Spleen (tissue), 11 donors: ENCODE measurements around the gene OR14C36. TPM values are rescaled to one million over a fixed set of nuclear protein-coding genes. Genes with fewer than 3 reads are reported as not detected.

Source experiments
- DNase-seq: peaks from one replicate; pipeline ENCODE4 v3.0.0-alpha.2; 2020
- H3K27ac ChIP-seq, 8 donors: fragments of 200-600 bp; sonication (generic) in 7 of 8; 1 replicate in 4 of 8; 2 replicates in 4 of 8; pipeline versions ENCODE4 v1.5.0 to v1.8.0; 2016 to 2021; ENCODE audit warnings: inconsistent platforms in 4 of 8, mild to moderate bottlenecking in 4 of 8, moderate library complexity in 1 of 8
- H3K27me3 ChIP-seq, 7 donors: fragments of 200-600 bp; sonication (generic) in 6 of 7; replicated peaks in 1 of 7; 1 replicate in 4 of 7; 2 replicates in 3 of 7; pipeline versions ENCODE4 v1.5.0 to v1.8.0; 2016 to 2021; ENCODE audit warnings: inconsistent platforms in 3 of 7, mild to moderate bottlenecking in 1 of 7
- H3K36me3 ChIP-seq, 6 donors: fragments of 200-600 bp; sonication (generic) in 5 of 6; 1 replicate in 4 of 6; 2 replicates in 2 of 6; pipeline versions ENCODE4 v1.5.0 to v1.8.0; 2016 to 2021; ENCODE audit warnings: inconsistent platforms in 2 of 6
- H3K4me1 ChIP-seq, 6 donors: fragments of 200-600 bp; sonication (generic) in 5 of 6; 1 replicate in 3 of 6; 2 replicates in 3 of 6; pipeline versions ENCODE4 v1.5.0 to v1.8.0; 2016 to 2021; ENCODE audit warnings: inconsistent platforms in 3 of 6
- H3K4me3 ChIP-seq, 8 donors: fragments of 200-600 bp; sonication (generic) in 7 of 8; 1 replicate in 4 of 8; 2 replicates in 4 of 8; pipeline versions ENCODE4 v1.5.0 to v1.8.0; 2016 to 2021; ENCODE audit warnings: inconsistent platforms in 4 of 8, mild to moderate bottlenecking in 4 of 8, moderate library complexity in 2 of 8
- H3K9me3 ChIP-seq, 8 donors: fragments of 200-600 bp; sonication (generic) in 7 of 8; 1 replicate in 4 of 8; 2 replicates in 4 of 8; pipeline versions ENCODE4 v1.5.0 to v1.8.0; 2016 to 2021; ENCODE audit warnings: inconsistent platforms in 4 of 8
- POLR2A ChIP-seq, 3 donors: fragments of 450-650 bp; IDR thresholded peaks; one replicate each; pipeline ENCODE4 v1.5.1; 2017; ENCODE audit warnings: antibody characterized with exemption in 3 of 3, mild to moderate bottlenecking in 1 of 3
- POLR2AphosphoS5 ChIP-seq, 3 donors: sonication (generic); formaldehyde crosslinking; IDR thresholded peaks; one replicate each; pipeline ENCODE4 v1.5.1; 2017; ENCODE audit warnings: antibody characterized with exemption in 3 of 3
- WGBS, 5 donors: extraction: QIAGEN DNeasy Blood & Tissue Kit in 3 of 5; methylation state at CpG; one replicate each; pipeline versions ENCODE4 v1.1.5 to v1.1.7; 2013 to 2018; 5-methylcytosine and 5-hydroxymethylcytosine counted together
- intact Hi-C: fragments of 100-400 bp; cut with DNase I; formaldehyde crosslinking; loops from one replicate; pipeline ENCODE4 v1.15.0; 2023; ENCODE audit warnings: low total_unique reads
- polyA plus RNA-seq, 3 donors: library from polyadenylated mRNA; stranded (reverse); fragments of 200-250 nt; gene quantifications; one replicate each; pipeline ENCODE4 v1.2.1, GENCODE V29; 2013
- total RNA-seq, 7 donors: library from RNA; depleted of rRNA in 3 of 7; stranded (reverse); fragments of >200 nt in 3 of 7; fragmentation: NEBNext Ultra II Directional in 4 of 7; extraction: Animal tissue kit (Norgen Biotek cat#: 25700) in 4 of 7; gene quantifications; one replicate each; pipeline versions ENCODE4 v1.1.0 to v1.2.1, GENCODE V29; 2016 to 2021
- TF ChIP-seq, protein P1 (sequence below), 11 experiments: fragments of 200-600 bp in 7 of 11; fragments of 450-650 bp in 4 of 11; sonication (generic) in 4 of 11; IDR thresholded peaks in 8 of 11; conservative IDR thresholded peaks in 3 of 11; 1 replicate in 7 of 11; 2 replicates in 4 of 11; pipeline versions ENCODE4 v1.4.0 to v1.8.0; 2016 to 2021; ENCODE audit warnings: antibody characterized with exemption in 11 of 11, inconsistent platforms in 4 of 11, mild to moderate bottlenecking in 1 of 11
- donor health status: healthy with polysubstance abuse.
- donor health status: DM: no; HTN: no; CAD: no; lungs with moderate emphysema.
- donor health status: DM: no; HTN: no; CAD: no.
- donor health status: Bipolar disorder and iron deficiency.
- donor health status: healthy.
- donor health status: DM: no; HTN: no; CAD: no.
- donor health status: DM: yes; HTN: yes; CAD: no.

OR14C36 gene
- total and polyA plus RNA-seq, 10 donors, result not detected

DNA sequence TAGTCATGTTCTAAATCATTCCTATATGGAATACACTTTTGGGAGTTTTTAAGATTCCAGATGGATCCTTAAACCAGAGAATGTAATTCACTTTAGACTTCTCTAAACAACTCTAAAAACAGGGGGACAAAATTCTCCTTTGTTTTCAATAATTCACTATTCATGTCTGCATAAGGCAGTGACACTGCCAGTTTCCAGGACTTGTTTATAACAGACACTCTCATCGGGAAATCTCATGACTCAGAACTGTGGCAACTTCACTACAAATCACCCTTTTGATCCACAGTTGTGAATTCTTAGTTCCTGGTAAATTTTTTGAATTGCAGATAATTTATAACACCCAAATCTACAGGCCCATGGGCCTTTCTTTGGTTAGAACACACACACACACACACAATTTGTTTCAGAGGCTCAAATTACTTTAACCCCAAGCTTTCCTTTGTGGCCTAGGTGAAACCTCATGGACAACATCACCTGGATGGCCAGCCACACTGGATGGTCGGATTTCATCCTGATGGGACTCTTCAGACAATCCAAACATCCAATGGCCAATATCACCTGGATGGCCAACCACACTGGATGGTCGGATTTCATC lies 12.6 kb downstream of the OR14C36 start, which contains the start of gene OR2T4:
Gene OR2T4 (plus strand): TSS at position 545 of the 595 bp plus-strand sequence. CDS start 0 bp downstream, at position 545.
- Histone ChIP-seq H3K27me3 (no peaks in the 10 kb centered on the region), H3K9me3 (peaks cover 0 to 17% (median 4%) of the 10 kb centered on the region in 8 donors), H3K4me1 (no peaks in the 10 kb centered on the region), H3K36me3 (no peaks in the 10 kb centered on the region), H3K4me3 (no peak within 1 kb of the TSS), H3K27ac (no peak within 1 kb of the TSS)
- DNase-seq, result no peak
- TF ChIP-seq POLR2A (IDR thresholded peaks at IDR 0.05) (no peak), POLR2AphosphoS5 (IDR thresholded peaks at IDR 0.05) (no peak)
- TF ChIP-seq, protein P1, sequence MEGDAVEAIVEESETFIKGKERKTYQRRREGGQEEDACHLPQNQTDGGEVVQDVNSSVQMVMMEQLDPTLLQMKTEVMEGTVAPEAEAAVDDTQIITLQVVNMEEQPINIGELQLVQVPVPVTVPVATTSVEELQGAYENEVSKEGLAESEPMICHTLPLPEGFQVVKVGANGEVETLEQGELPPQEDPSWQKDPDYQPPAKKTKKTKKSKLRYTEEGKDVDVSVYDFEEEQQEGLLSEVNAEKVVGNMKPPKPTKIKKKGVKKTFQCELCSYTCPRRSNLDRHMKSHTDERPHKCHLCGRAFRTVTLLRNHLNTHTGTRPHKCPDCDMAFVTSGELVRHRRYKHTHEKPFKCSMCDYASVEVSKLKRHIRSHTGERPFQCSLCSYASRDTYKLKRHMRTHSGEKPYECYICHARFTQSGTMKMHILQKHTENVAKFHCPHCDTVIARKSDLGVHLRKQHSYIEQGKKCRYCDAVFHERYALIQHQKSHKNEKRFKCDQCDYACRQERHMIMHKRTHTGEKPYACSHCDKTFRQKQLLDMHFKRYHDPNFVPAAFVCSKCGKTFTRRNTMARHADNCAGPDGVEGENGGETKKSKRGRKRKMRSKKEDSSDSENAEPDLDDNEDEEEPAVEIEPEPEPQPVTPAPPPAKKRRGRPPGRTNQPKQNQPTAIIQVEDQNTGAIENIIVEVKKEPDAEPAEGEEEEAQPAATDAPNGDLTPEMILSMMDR (IDR thresholded peaks at IDR 0.05 in 8 of 11, conservative IDR thresholded peaks at IDR 0.05 in 3 of 11), result no peak
- 38 to 56% (median 50%) methylated on average over 3 of the region's 3 CpGs for WGBS, 5 donors
- intact Hi-C loops, result no loop called here

DNA sequence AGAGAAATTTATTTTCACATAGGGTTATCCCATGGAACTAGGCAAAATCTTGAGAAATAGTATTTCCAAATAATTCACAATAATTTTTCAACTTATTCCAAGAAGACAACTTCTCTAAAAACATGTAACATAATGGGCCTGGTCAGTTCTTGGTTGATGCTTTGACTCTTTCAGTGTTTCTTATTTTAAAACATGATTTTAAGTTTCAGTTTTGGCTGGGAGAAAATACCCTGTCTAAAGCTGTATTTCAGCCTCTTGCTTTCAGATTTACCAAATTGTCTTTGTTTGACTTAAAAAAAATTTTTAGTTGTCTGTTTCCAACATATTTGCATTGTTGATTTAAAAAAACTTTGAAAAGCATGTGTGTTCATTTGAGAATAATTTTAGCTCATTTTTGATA lies 18.0 kb downstream of the OR14C36 start:
- H3K36me3 ChIP-seq, result no peaks in the 10 kb centered on the region
- no peak for TF ChIP-seq POLR2AphosphoS5 (IDR thresholded peaks at IDR 0.05)
- TF ChIP-seq POLR2A (IDR thresholded peaks at IDR 0.05), result no peak
- TF ChIP-seq, protein P1 (IDR thresholded peaks at IDR 0.05 in 8 of 11, conservative IDR thresholded peaks at IDR 0.05 in 3 of 11), result no peak
- H3K4me3 ChIP-seq, result no peak overlapping the region
- peaks cover 0 to 17% (median 4%) of the 10 kb centered on the region in 8 donors for H3K9me3 ChIP-seq
- intact Hi-C loops, result no loop called here
- H3K27me3 ChIP-seq, result no peaks in the 10 kb centered on the region
- H3K27ac ChIP-seq, result no peak overlapping the region
- no peaks in the 10 kb centered on the region for H3K4me1 ChIP-seq
- DNase-seq, result no peak

DNA sequence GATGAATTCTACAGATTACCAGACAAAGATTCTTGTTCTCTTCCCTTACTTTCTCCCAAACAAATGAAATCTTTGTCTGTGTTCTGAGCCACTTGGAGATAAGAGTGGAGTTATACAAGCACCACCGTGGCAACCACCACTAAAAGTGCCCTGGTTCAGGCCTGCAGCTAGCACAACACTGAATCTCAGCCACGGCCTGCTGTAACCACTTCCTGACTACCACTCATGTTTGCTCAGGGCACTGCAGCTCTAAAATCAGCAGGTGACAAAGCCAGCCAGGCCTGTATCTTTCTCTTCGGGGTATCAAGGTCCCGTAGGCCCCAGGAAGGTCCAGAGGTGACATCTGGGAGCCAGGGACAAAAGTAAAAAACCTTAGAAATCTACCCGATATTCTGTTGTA lies 23.8 kb downstream of the OR14C36 start:
- DNase-seq, result no peak
- intact Hi-C loops, result no loop called here

DNA sequence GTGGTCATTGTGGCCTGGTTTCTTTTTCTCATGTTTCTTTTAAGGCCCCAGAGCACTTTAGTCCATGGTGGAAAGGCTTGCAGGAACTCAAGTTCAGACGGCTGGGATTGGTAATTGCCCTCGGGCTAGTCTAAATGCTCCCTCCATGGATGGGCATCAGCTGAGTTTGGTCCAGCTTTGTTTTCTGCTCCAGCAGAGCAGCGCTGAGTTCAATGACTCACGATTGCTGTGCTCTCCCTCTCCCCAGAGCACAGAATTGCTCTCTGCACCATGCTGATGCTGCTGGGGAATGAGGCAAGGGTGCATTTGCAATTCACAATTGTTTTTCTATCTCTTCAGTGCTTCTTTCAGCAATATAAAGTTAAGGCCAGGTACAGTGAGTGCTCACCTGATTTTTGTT lies 25.2 kb downstream of the OR14C36 start:
- TF ChIP-seq POLR2A (IDR thresholded peaks at IDR 0.05), result no peak
- TF ChIP-seq POLR2AphosphoS5 (IDR thresholded peaks at IDR 0.05), result no peak
- TF ChIP-seq, protein P1 (IDR thresholded peaks at IDR 0.05 in 8 of 11, conservative IDR thresholded peaks at IDR 0.05 in 3 of 11), result no peak
- intact Hi-C loops, result no loop called here
- no peaks in the 10 kb centered on the region for H3K9me3 ChIP-seq
- WGBS, 5 donors, result 78 to 93% (median 81%) methylated on average over 4 of the region's 4 CpGs
- no peak overlapping the region for H3K27ac ChIP-seq
- H3K36me3 ChIP-seq, result no peaks in the 10 kb centered on the region
- H3K27me3 ChIP-seq, result no peaks in the 10 kb centered on the region
- no peaks in the 10 kb centered on the region for H3K4me1 ChIP-seq
- H3K4me3 ChIP-seq, result no peak overlapping the region
- no peak for DNase-seq

More for the DNA sequence above, 23.8 kb downstream of the OR14C36 start:
- Histone ChIP-seq H3K9me3 (no peaks in the 10 kb centered on the region), H3K27ac (no peak overlapping the region), H3K36me3 (no peaks in the 10 kb centered on the region), H3K4me1 (no peaks in the 10 kb centered on the region), H3K27me3 (no peaks in the 10 kb centered on the region), H3K4me3 (no peak overlapping the region)
- WGBS, 5 donors, result 34 to 50% (median 47%) methylated on average over 5 of the region's 5 CpGs
- no peak for TF ChIP-seq POLR2A (IDR thresholded peaks at IDR 0.05)
- TF ChIP-seq, protein P1 (IDR thresholded peaks at IDR 0.05 in 8 of 11, conservative IDR thresholded peaks at IDR 0.05 in 3 of 11), result no peak
- no peak for TF ChIP-seq POLR2AphosphoS5 (IDR thresholded peaks at IDR 0.05)
